ENCODE measurements around the gene IER5L.

The IER5L gene

GRCh38 chr9:129177791-129178567 lies at the start of gene IER5L:
IER5L (minus strand) TSS chr9:129178261; CDS start chr9:129178052, 209 bp downstream.
- DNase-seq, result peak; percentile 95

GRCh38 chr9:129227843-129228189 lies 49.8 kb upstream of the IER5L start:
- no peak for DNase-seq

GRCh38 chr9:129225815-129226214 lies 47.8 kb upstream of the IER5L start:
- no peak for DNase-seq

- no peak for DNase-seq
Measured at GRCh38 chr9:129225490-129225778, 47.4 kb upstream of the IER5L start.

- no peak for DNase-seq
Measured at GRCh38 chr9:129224618-129225489, 46.8 kb upstream of the IER5L start.

- no peak for DNase-seq
Measured at GRCh38 chr9:129223551-129224208, 45.6 kb upstream of the IER5L start.

- DNase-seq, result no peak
Measured at GRCh38 chr9:129222819-129223218, 44.8 kb upstream of the IER5L start.

- DNase-seq, result no peak
Measured at GRCh38 chr9:129221979-129222635, 44.0 kb upstream of the IER5L start.

- DNase-seq, result no peak
Measured at GRCh38 chr9:129221233-129221632, 43.2 kb upstream of the IER5L start.

GRCh38 chr9:129220771-129221170 lies 42.7 kb upstream of the IER5L start:
- no peak for DNase-seq

GRCh38 chr9:129218918-129219317 lies 40.9 kb upstream of the IER5L start:
- DNase-seq, result no peak

GRCh38 chr9:129218272-129218625 lies 40.2 kb upstream of the IER5L start:
- no peak for DNase-seq

GRCh38 chr9:129213551-129213950 lies 35.5 kb upstream of the IER5L start:
- no peak for DNase-seq

GRCh38 chr9:129211686-129212085 lies 33.6 kb upstream of the IER5L start:
- DNase-seq, result no peak

- no peak for DNase-seq
Measured at GRCh38 chr9:129210125-129210524, 32.1 kb upstream of the IER5L start.

GRCh38 chr9:129209580-129209979 lies 31.5 kb upstream of the IER5L start:
- no peak for DNase-seq

- DNase-seq, result no peak
Measured at GRCh38 chr9:129209109-129209508, 31.0 kb upstream of the IER5L start.

GRCh38 chr9:129208207-129209032 lies 30.4 kb upstream of the IER5L start:
- peak; percentile 74 for DNase-seq

GRCh38 chr9:129206905-129207304 lies 28.8 kb upstream of the IER5L start:
- no peak for DNase-seq

- DNase-seq, result no peak
Measured at GRCh38 chr9:129206401-129206800, 28.3 kb upstream of the IER5L start.

GRCh38 chr9:129204840-129205239 lies 26.8 kb upstream of the IER5L start:
- no peak for DNase-seq

GRCh38 chr9:129203556-129203909 lies 25.5 kb upstream of the IER5L start:
- DNase-seq, result no peak

Measured in activated CD8-positive, alpha-beta memory T cell treated with anti-CD3 and anti-CD28 coated beads, Interleukin-2, amount 50 U/mL, for 48 hours (primary cell).